ENCODE data around the gene ARMH4. TPM values are rescaled to one million over a fixed set of nuclear protein-coding genes. Genes with fewer than 3 reads are reported as not detected.

Gene ARMH4
- polyA plus RNA-seq, 1 donor (not counting 4 experiments of a cell fraction or from before 2014, with no cell fraction given): 0.56 TPM

DNA sequence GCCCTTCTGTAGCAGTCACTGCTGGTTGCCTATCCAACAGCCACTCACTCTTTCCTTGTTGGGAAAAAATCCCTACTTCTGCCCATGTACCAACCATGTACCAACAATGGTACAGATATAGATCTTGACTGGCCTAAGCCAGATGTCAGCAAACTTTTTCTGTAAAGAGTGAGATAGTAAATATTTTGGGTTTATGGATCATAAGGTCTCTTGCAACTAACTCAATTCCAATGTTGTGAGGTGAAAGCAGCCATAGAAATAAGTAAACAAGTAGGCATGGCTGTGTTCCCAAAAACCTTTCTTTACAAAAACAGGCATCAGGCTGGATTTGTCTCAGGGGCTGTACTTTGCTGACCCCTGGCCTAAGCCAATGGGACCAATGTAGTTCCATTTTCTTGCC is 73.5 kb downstream of the ARMH4 start:
- TF ChIP-seq, protein P1, sequence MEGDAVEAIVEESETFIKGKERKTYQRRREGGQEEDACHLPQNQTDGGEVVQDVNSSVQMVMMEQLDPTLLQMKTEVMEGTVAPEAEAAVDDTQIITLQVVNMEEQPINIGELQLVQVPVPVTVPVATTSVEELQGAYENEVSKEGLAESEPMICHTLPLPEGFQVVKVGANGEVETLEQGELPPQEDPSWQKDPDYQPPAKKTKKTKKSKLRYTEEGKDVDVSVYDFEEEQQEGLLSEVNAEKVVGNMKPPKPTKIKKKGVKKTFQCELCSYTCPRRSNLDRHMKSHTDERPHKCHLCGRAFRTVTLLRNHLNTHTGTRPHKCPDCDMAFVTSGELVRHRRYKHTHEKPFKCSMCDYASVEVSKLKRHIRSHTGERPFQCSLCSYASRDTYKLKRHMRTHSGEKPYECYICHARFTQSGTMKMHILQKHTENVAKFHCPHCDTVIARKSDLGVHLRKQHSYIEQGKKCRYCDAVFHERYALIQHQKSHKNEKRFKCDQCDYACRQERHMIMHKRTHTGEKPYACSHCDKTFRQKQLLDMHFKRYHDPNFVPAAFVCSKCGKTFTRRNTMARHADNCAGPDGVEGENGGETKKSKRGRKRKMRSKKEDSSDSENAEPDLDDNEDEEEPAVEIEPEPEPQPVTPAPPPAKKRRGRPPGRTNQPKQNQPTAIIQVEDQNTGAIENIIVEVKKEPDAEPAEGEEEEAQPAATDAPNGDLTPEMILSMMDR (optimal IDR thresholded peaks at IDR 0.05 in 1 of 3, IDR thresholded peaks at IDR 0.05 in 1 of 3, conservative IDR thresholded peaks at IDR 0.05 in 1 of 3; ENCODE audit: extremely low read depth in 1 of 3, insufficient read depth in 2 of 3, low read length in 3 of 3): no peak
- TF ChIP-seq EZH2 (IDR thresholded peaks at IDR 0.05; ENCODE audit: low read length): no peak

DNA sequence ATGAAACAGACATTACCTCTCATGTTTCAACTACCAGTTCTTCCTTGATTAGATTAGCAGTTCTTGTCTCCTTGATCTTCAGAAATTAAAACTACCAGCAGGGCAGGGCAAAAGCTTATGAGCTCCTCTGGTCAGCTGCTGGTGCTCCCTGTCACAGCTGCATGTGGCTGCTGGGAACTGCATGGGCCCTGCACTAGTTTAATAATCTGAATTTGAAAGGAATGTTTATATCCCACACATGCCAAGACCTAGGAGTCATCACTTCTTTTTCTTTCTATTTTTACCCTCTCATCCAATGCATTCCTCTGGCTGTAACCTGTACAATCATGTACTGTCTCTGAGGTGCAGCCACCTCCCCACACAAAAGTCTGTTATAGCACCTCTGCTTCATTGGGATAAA is 73.9 kb downstream of the ARMH4 start:
- no peak for TF ChIP-seq EZH2 (IDR thresholded peaks at IDR 0.05; ENCODE audit: low read length)
- TF ChIP-seq, protein P1 (optimal IDR thresholded peaks at IDR 0.05 in 1 of 3, IDR thresholded peaks at IDR 0.05 in 1 of 3, conservative IDR thresholded peaks at IDR 0.05 in 1 of 3; ENCODE audit: extremely low read depth in 1 of 3, insufficient read depth in 2 of 3, low read length in 3 of 3): no peak
- H3K9me1 ChIP-seq (ENCODE audit: control insufficient read depth, extremely low read depth, insufficient read depth, low read length): no peaks in the 10 kb centered on the region
- no peaks in the 10 kb centered on the region for H3K9me3 ChIP-seq (ENCODE audit: control insufficient read depth, low read depth, low read length)
- H3K4me1 ChIP-seq (ENCODE audit: control insufficient read depth, extremely low read depth, insufficient read depth, low read length): peaks cover 40% of the 10 kb centered on the region
- H3K27me3 ChIP-seq (ENCODE audit: control insufficient read depth, extremely low read depth, insufficient read depth, low read length): no peaks in the 10 kb centered on the region
- DNase-seq (ENCODE audit: low read depth, low spot score): peak; percentile 42
- peak overlapping the region; percentile 67 for H3K27ac ChIP-seq (ENCODE audit: control insufficient read depth, insufficient read depth, low read length)
- H3K4me3 ChIP-seq (ENCODE audit: control insufficient read depth in 2 of 3, extremely low read depth in 1 of 3, insufficient read depth in 2 of 3, low read depth in 1 of 3, low read length in 3 of 3): peak overlapping the region in 1 of 3 experiments; percentile 39
- FAIRE-seq: peak; percentile 94
- dilution Hi-C loops (cut with MboI; ENCODE audit: extremely low pct_ligation_motif_present, low sequenced_read_pairs): no loop called here
- peak overlapping the region; percentile 39 for H2AFZ ChIP-seq (ENCODE audit: control insufficient read depth, low read length)
- H3K9ac ChIP-seq (ENCODE audit: control insufficient read depth, extremely low read depth, insufficient read depth, low read length): peak overlapping the region; percentile 34
- no peaks in the 10 kb centered on the region for H3K79me2 ChIP-seq (ENCODE audit: control insufficient read depth, insufficient read depth, low read length)
- peak overlapping the region; percentile 61 for H3K4me2 ChIP-seq (ENCODE audit: control insufficient read depth, extremely low read depth, insufficient read depth, low read depth, low read length)
- H4K20me1 ChIP-seq (ENCODE audit: control insufficient read depth, extremely low read depth, insufficient read depth, low read length): no peaks in the 10 kb centered on the region
- no peaks in the 10 kb centered on the region for H3K36me3 ChIP-seq (ENCODE audit: control insufficient read depth in 2 of 2, extremely low read depth in 1 of 2, insufficient read depth in 2 of 2, low read length in 2 of 2)

More for the DNA sequence above, 73.5 kb downstream of the ARMH4 start:
- H3K27ac ChIP-seq (ENCODE audit: control insufficient read depth, insufficient read depth, low read length): peak overlapping the region; percentile 67
- peaks cover 40% of the 10 kb centered on the region for H3K4me1 ChIP-seq (ENCODE audit: control insufficient read depth, extremely low read depth, insufficient read depth, low read length)
- H3K36me3 ChIP-seq (ENCODE audit: control insufficient read depth in 2 of 2, extremely low read depth in 1 of 2, insufficient read depth in 2 of 2, low read length in 2 of 2): no peaks in the 10 kb centered on the region
- DNase-seq (ENCODE audit: low read depth, low spot score) (no peak), FAIRE-seq (no peak)
- H3K9me3 ChIP-seq (ENCODE audit: control insufficient read depth, low read depth, low read length): no peaks in the 10 kb centered on the region
- H3K9ac ChIP-seq (ENCODE audit: control insufficient read depth, extremely low read depth, insufficient read depth, low read length): peak overlapping the region; percentile 29
- dilution Hi-C loops (cut with MboI; ENCODE audit: extremely low pct_ligation_motif_present, low sequenced_read_pairs): no loop called here
- no peaks in the 10 kb centered on the region for H4K20me1 ChIP-seq (ENCODE audit: control insufficient read depth, extremely low read depth, insufficient read depth, low read length)
- peak overlapping the region; percentile 41 for H2AFZ ChIP-seq (ENCODE audit: control insufficient read depth, low read length)
- no peak overlapping the region for H3K4me3 ChIP-seq (ENCODE audit: control insufficient read depth in 2 of 3, extremely low read depth in 1 of 3, insufficient read depth in 2 of 3, low read depth in 1 of 3, low read length in 3 of 3)
- no peaks in the 10 kb centered on the region for H3K9me1 ChIP-seq (ENCODE audit: control insufficient read depth, extremely low read depth, insufficient read depth, low read length)
- no peaks in the 10 kb centered on the region for H3K79me2 ChIP-seq (ENCODE audit: control insufficient read depth, insufficient read depth, low read length)
- peak overlapping the region; percentile 61 for H3K4me2 ChIP-seq (ENCODE audit: control insufficient read depth, extremely low read depth, insufficient read depth, low read depth, low read length)
- no peaks in the 10 kb centered on the region for H3K27me3 ChIP-seq (ENCODE audit: control insufficient read depth, extremely low read depth, insufficient read depth, low read length)

Data from keratinocyte (primary cell).